HEK293 (cell line): Measurements from ENCODE around the gene CARM1.
"Not testable (repeated sequence)": the region's sequence is repeated elsewhere in the genome, so short reads cannot be mapped to it uniquely, and the experiment has no call there.

Experiments
- CTCF ChIA-PET: fragments of 350-600 bp; formaldehyde crosslinking; extraction: SDS; loops from one replicate; lab custom pipeline; 2021; ENCODE audit warnings: antibody characterized with exemption; lab: Yijun Ruan, JAX
- POLR2A ChIA-PET: fragments of 300-600 bp; formaldehyde crosslinking; extraction: SDS; loops from one replicate; lab custom pipeline; 2020; ENCODE audit warnings: antibody characterized with exemption, inconsistent platforms; lab: Yijun Ruan, JAX
- H3K27ac ChIP-seq: fragments of 200-500 bp; sonication (Bioruptor generic); 2 replicates; pipeline ENCODE4 v1.5.1; 2014; ENCODE audit warnings: low read depth, low read length, control low read depth, inconsistent platforms; ENCODE audit errors: extremely low read depth
- H3K36me3 ChIP-seq, 2 experiments: fragments of 200-500 bp in 1 of 2; sonication (Bioruptor generic) in 1 of 2; 1 replicate in 1 of 2; 2 replicates in 1 of 2; pipeline ENCODE4 v1.5.1; 2014 to 2017; ENCODE audit warnings: inconsistent platforms in 2 of 2, low read length in 2 of 2; ENCODE audit not compliant: control insufficient read depth in 2 of 2, insufficient read depth in 1 of 2
- H3K4me1 ChIP-seq: fragments of 200-500 bp; sonication (Bioruptor generic); 2 replicates; pipeline ENCODE4 v1.5.1; 2014; ENCODE audit warnings: mild to moderate bottlenecking, low read length, inconsistent platforms; ENCODE audit not compliant: control insufficient read depth, insufficient read depth
- H3K4me3 ChIP-seq: 2 replicates; pipeline ENCODE4 v1.5.1; 2011; ENCODE audit warnings: low read depth, mild to moderate bottlenecking, control low read depth, low read length, moderate library complexity
- H3K9me3 ChIP-seq: fragments of 200-500 bp; sonication (Bioruptor generic); 2 replicates; pipeline ENCODE4 v1.5.1; 2014; ENCODE audit warnings: low read depth, low read length, inconsistent platforms; ENCODE audit not compliant: control insufficient read depth, insufficient read depth
- PRDM4 ChIP-seq: fragments of 450-650 bp; formaldehyde crosslinking; IDR thresholded peaks from 2 replicates; pipeline ENCODE4 v1.5.1; 2017; ENCODE audit warnings: missing biosample characterization, missing genetic modification characterization
- REPIN1 ChIP-seq: fragments of 450-650 bp; formaldehyde crosslinking; IDR thresholded peaks from 2 replicates; pipeline ENCODE4 v1.5.1; 2017; ENCODE audit warnings: missing biosample characterization, missing genetic modification characterization, low read depth
- YY2 ChIP-seq: fragments of 450-650 bp; formaldehyde crosslinking; IDR thresholded peaks from 2 replicates; pipeline ENCODE4 v1.5.1; 2016; ENCODE audit warnings: missing biosample characterization, missing genetic modification characterization
- ZFHX2 ChIP-seq: fragments of 450-650 bp; formaldehyde crosslinking; conservative IDR thresholded peaks from 2 replicates; pipeline ENCODE4 v1.5.1; 2016; ENCODE audit warnings: missing biosample characterization, missing genetic modification characterization
- ZNF146 ChIP-seq: fragments of 450-650 bp; formaldehyde crosslinking; IDR thresholded peaks from 2 replicates; pipeline ENCODE4 v1.5.1; 2016; ENCODE audit warnings: missing biosample characterization, missing genetic modification characterization
- ZNF148 ChIP-seq: fragments of 450-650 bp; formaldehyde crosslinking; IDR thresholded peaks from 2 replicates; pipeline ENCODE4 v1.5.0; 2017; ENCODE audit warnings: missing biosample characterization, missing genetic modification characterization, borderline replicate concordance
- ZNF18 ChIP-seq: fragments of 450-650 bp; formaldehyde crosslinking; IDR thresholded peaks from 2 replicates; pipeline ENCODE4 v1.5.1; 2016; ENCODE audit warnings: missing biosample characterization, missing genetic modification characterization
- ZNF184 ChIP-seq: fragments of 450-650 bp; IDR thresholded peaks from 2 replicates; pipeline ENCODE4 v1.5.1; 2018; ENCODE audit warnings: missing biosample characterization, mild to moderate bottlenecking, missing genetic modification characterization
- ZNF280D ChIP-seq: fragments of 450-650 bp; formaldehyde crosslinking; IDR thresholded peaks from 2 replicates; pipeline ENCODE4 v1.5.1; 2016; ENCODE audit warnings: missing biosample characterization, missing genetic modification characterization
- ZNF350 ChIP-seq: fragments of 450-650 bp; formaldehyde crosslinking; IDR thresholded peaks from 2 replicates; pipeline ENCODE4 v1.5.0; 2017; ENCODE audit warnings: missing biosample characterization, mild to moderate bottlenecking, missing genetic modification characterization
- ZNF423 ChIP-seq: fragments of 450-650 bp; formaldehyde crosslinking; IDR thresholded peaks from 2 replicates; pipeline ENCODE4 v1.5.1; 2016; ENCODE audit warnings: missing biosample characterization, missing genetic modification characterization
- ZNF660 ChIP-seq: fragments of 450-650 bp; IDR thresholded peaks from 2 replicates; pipeline ENCODE4 v1.5.1; 2018; ENCODE audit warnings: missing biosample characterization, mild to moderate bottlenecking, missing genetic modification characterization

Gene CARM1

GRCh38 chr19:10946958-10947657 is 75.8 kb downstream of the CARM1 start (continued):
- peak; percentile 4; the same call in 1 of the 2 replicates for TF ChIP-seq ZNF18 (tag by site-specific recombination)

- no peak for TF ChIP-seq ZNF146
- no peak for TF ChIP-seq ZNF423 (tag by site-specific recombination)
- TF ChIP-seq ZNF660 (tag by site-specific recombination), result no peak
- TF ChIP-seq YY2 (tag by site-specific recombination), result no peak
- no peak for TF ChIP-seq ZNF350 (tag by site-specific recombination)
- TF ChIP-seq REPIN1 (tag by site-specific recombination), result no peak
- no peak for TF ChIP-seq ZNF184 (tag by site-specific recombination)
- TF ChIP-seq ZNF148 (tag by site-specific recombination), result no peak
- no peak for TF ChIP-seq PRDM4
- Histone ChIP-seq H3K9me3 (no peaks in the 10 kb centered on the region), H3K27ac (no peak overlapping the region), H3K4me3 (no peak overlapping the region), H3K36me3 (no peaks in the 10 kb centered on the region), H3K4me1 (no peaks in the 10 kb centered on the region)
- ChIA-PET POLR2A (no interaction called here), CTCF (interaction anchor here (0.7 to 1.2 kb wide), 2 partner anchors 12 to 16 kb away, joined by 3 to 11 read pairs; no protein-coding TSS in a partner anchor)
These were observed 81.5 kb downstream of the CARM1 start for GRCh38 chr19:10952809-10953208.

- H3K36me3 ChIP-seq, H3K4me3 ChIP-seq, H3K4me1 ChIP-seq, H3K9me3 ChIP-seq, H3K27ac ChIP-seq: not testable (repeated sequence)
- TF ChIP-seq ZNF280D (tag by site-specific recombination) (peak; percentile 51; the same call in 1 of the 2 replicates), ZFHX2 (tag by site-specific recombination) (0 out of 2 replicates have a peak, but pooled peaks have one; percentile 11)
- ChIA-PET POLR2A (interaction anchor here (0.6 to 1.5 kb wide), 3 partner anchors 9 to 18 kb away, joined by 4 read pairs; no protein-coding TSS in a partner anchor), CTCF (interaction anchor here (0.9 to 3.0 kb wide), 3 partner anchors 11 to 18 kb away, joined by 3 to 12 read pairs (median 9); no protein-coding TSS in a partner anchor)
These were observed 88.1 kb downstream of the CARM1 start for GRCh38 chr19:10959277-10959968.
